ENCODE data around the gene CNOT2.

The CNOT2 gene

GRCh38 chr12:70306676-70307075 is 63.4 kb downstream of the CNOT2 start:
- no peak for DNase-seq

GRCh38 chr12:70307868-70308267 is 64.6 kb downstream of the CNOT2 start:
- no peak for DNase-seq

GRCh38 chr12:70309348-70309747 is 66.1 kb downstream of the CNOT2 start:
- no peak for DNase-seq

- DNase-seq: no peak
Measured at GRCh38 chr12:70314145-70314544, 70.9 kb downstream of the CNOT2 start.

- DNase-seq: no peak
Measured at GRCh38 chr12:70317781-70318180, 74.5 kb downstream of the CNOT2 start.

GRCh38 chr12:70319605-70320004 is 76.4 kb downstream of the CNOT2 start:
- no peak for DNase-seq

GRCh38 chr12:70321191-70321590 is 78.0 kb downstream of the CNOT2 start:
- no peak for DNase-seq

- no peak for DNase-seq
Measured at GRCh38 chr12:70327541-70327940, 84.3 kb downstream of the CNOT2 start.

- no peak for DNase-seq
Measured at GRCh38 chr12:70329728-70330127, 86.5 kb downstream of the CNOT2 start.

GRCh38 chr12:70330158-70330557 is 86.9 kb downstream of the CNOT2 start:
- no peak for DNase-seq

GRCh38 chr12:70332236-70332635 is 89.0 kb downstream of the CNOT2 start:
- no peak for DNase-seq

- DNase-seq: no peak
Measured at GRCh38 chr12:70334742-70335141, 91.5 kb downstream of the CNOT2 start.

- no peak for DNase-seq
Measured at GRCh38 chr12:70338531-70338930, 95.3 kb downstream of the CNOT2 start.

- DNase-seq: no peak
Measured at GRCh38 chr12:70351076-70351475, 107.8 kb downstream of the CNOT2 start.

- DNase-seq: no peak
Measured at GRCh38 chr12:70353780-70354660, 110.8 kb downstream of the CNOT2 start.

- no peak for DNase-seq
Measured at GRCh38 chr12:70354787-70355186, 111.6 kb downstream of the CNOT2 start.

- DNase-seq: no peak
Measured at GRCh38 chr12:70355972-70356371, 112.7 kb downstream of the CNOT2 start.

- DNase-seq: no peak
Measured at GRCh38 chr12:70359458-70360197, 116.4 kb downstream of the CNOT2 start.

GRCh38 chr12:70360218-70360617 is 117.0 kb downstream of the CNOT2 start:
- DNase-seq: no peak

GRCh38 chr12:70364695-70365397 is 121.6 kb downstream of the CNOT2 start:
- peak; percentile 2 for DNase-seq

GRCh38 chr12:70365398-70365647 is 122.1 kb downstream of the CNOT2 start:
- DNase-seq: no peak

GRCh38 chr12:70365648-70366518 is 122.7 kb downstream of the CNOT2 start, which contains the start of gene KCNMB4:
Gene KCNMB4, plus strand, starts transcription at chr12:70366290. Its CDS starts 445 bp downstream, at chr12:70366735.
- peak; percentile 79 for DNase-seq

Measured in activated naive CD4-positive, alpha-beta T cell treated with Interleukin-2 at 50 U/mL for 16 hours (primary cell).